Endothelial cell of umbilical vein (primary cell): ENCODE measurements around the gene SOX10. TPM values are rescaled to one million over a fixed set of nuclear protein-coding genes. Genes with fewer than 3 reads are reported as not detected.

Experiments
- BruUV-seq: library from RNA; stranded (reverse); fragments of 400-500 nt; replicated peaks from 2 replicates; lab custom pipeline; 2021; lab: Mats Ljungman, UMichigan
- CTCF ChIA-PET: fragments of 300-600, 350-600 bp; sonication (Branson Sonifier 250); formaldehyde crosslinking; loops from one replicate; lab custom pipeline; 2021; ENCODE audit warnings: antibody characterized with exemption, inconsistent platforms; lab: Charles Lee
- POLR2A ChIA-PET: fragments of 300-600, 350-600 bp; sonication (Branson Sonifier 250); formaldehyde crosslinking; loops from one replicate; lab custom pipeline; 2021; ENCODE audit warnings: antibody characterized with exemption, inconsistent platforms; lab: Charles Lee
- DNase-seq: peaks from one replicate; pipeline ENCODE4 v3.0.0-alpha.2; 2011; ENCODE audit warnings: low read depth, low spot score
- FAIRE-seq: peaks from 2 replicates; lab custom pipeline; 2011; peaks lifted over from hg19 to GRCh38; lab: Jason Lieb, UNC
- H2AFZ ChIP-seq: 2 replicates; pipeline ENCODE4 v1.6.0; 2012; ENCODE audit warnings: low read depth, low read length, control low read depth, inconsistent platforms
- H3K27ac ChIP-seq: 2 replicates; pipeline ENCODE4 v1.5.1; 2011; ENCODE audit warnings: low read depth, mild to moderate bottlenecking, control low read depth, low read length, moderate library complexity; ENCODE audit not compliant: insufficient read depth
- H3K27me3 ChIP-seq, 2 experiments: 2 replicates each; pipeline versions ENCODE4 v1.6.0 to v1.6.1; 2011; ENCODE audit warnings: low read length in 2 of 2, mixed read lengths in 1 of 2; ENCODE audit not compliant: control insufficient read depth in 2 of 2, insufficient read depth in 2 of 2
- H3K36me3 ChIP-seq, 2 experiments: 2 replicates in 1 of 2; 3 replicates in 1 of 2; pipeline ENCODE4 v1.5.1; 2011; ENCODE audit warnings: low read length in 2 of 2, mild to moderate bottlenecking in 1 of 2, moderate library complexity in 1 of 2; ENCODE audit not compliant: control insufficient read depth in 2 of 2, insufficient read depth in 2 of 2; ENCODE audit errors: extremely low read depth in 1 of 2
- H3K4me1 ChIP-seq: 3 replicates; pipeline ENCODE4 v1.5.1; 2011; ENCODE audit warnings: mild to moderate bottlenecking, low read length; ENCODE audit not compliant: control insufficient read depth, insufficient read depth; ENCODE audit errors: extremely low read depth
- H3K4me2 ChIP-seq: 2 replicates; pipeline ENCODE4 v1.6.1; 2011; ENCODE audit warnings: low read length, control low read depth, mixed read lengths; ENCODE audit not compliant: insufficient read depth
- H3K4me3 ChIP-seq, 3 experiments: fragments of 200-600 bp in 1 of 3; sonication (generic), shearing (Covaris generic) in 1 of 3; replicated peaks in 1 of 3; 2 replicates each; pipeline ENCODE4 v1.5.1; 2011 to 2016; ENCODE audit warnings: control low read depth in 3 of 3, low read length in 3 of 3, mild to moderate bottlenecking in 2 of 3, inconsistent platforms in 1 of 3, low read depth in 1 of 3, moderate library complexity in 1 of 3; ENCODE audit not compliant: insufficient read depth in 1 of 3
- H3K79me2 ChIP-seq: 2 replicates; pipeline ENCODE4 v1.6.0; 2012; ENCODE audit warnings: low read length, inconsistent platforms; ENCODE audit not compliant: control insufficient read depth, insufficient read depth
- H3K9ac ChIP-seq: replicated peaks from 2 replicates; pipeline ENCODE3; 2011; ENCODE audit warnings: low read length, control low read depth; ENCODE audit not compliant: insufficient read depth; ENCODE audit errors: extremely low read depth
- H3K9me1 ChIP-seq: replicated peaks from 3 replicates; pipeline ENCODE4 v1.6.0; 2011; ENCODE audit warnings: mild to moderate bottlenecking, low read length; ENCODE audit not compliant: control insufficient read depth, insufficient read depth; ENCODE audit errors: extremely low read depth
- H3K9me3 ChIP-seq: replicated peaks from 2 replicates; pipeline ENCODE4 v1.5.1; 2012; ENCODE audit warnings: low read length, inconsistent platforms; ENCODE audit not compliant: control insufficient read depth, insufficient read depth
- H4K20me1 ChIP-seq: replicated peaks from 2 replicates; pipeline ENCODE3; 2011; ENCODE audit warnings: mild to moderate bottlenecking, low read length; ENCODE audit not compliant: control insufficient read depth, insufficient read depth; ENCODE audit errors: extremely low read depth
- CTCF ChIP-seq, 2 donors: IDR thresholded peaks; 1 replicate in 1 of 2; 2 replicates in 1 of 2; pipeline ENCODE4 v1.5.1; 2011; ENCODE audit warnings: low read length in 2 of 2, mild to moderate bottlenecking in 2 of 2, moderate library complexity in 2 of 2, control low read depth in 1 of 2, inconsistent platforms in 1 of 2, low read depth in 1 of 2; ENCODE audit not compliant: insufficient read depth in 1 of 2; ENCODE audit errors: extremely low read depth in 1 of 2
- EZH2 ChIP-seq: IDR thresholded peaks from 2 replicates; pipeline ENCODE4 v1.6.1; 2012; ENCODE audit warnings: borderline replicate concordance, low read depth, mild to moderate bottlenecking, moderate library complexity, low read length, inconsistent platforms; ENCODE audit not compliant: severe bottlenecking
- FOS ChIP-seq: IDR thresholded peaks from 2 replicates; pipeline ENCODE4 v1.6.1; 2011; ENCODE audit warnings: mild to moderate bottlenecking, low read length, moderate library complexity, borderline replicate concordance; ENCODE audit not compliant: insufficient read depth
- GATA2 ChIP-seq: IDR thresholded peaks from 2 replicates; pipeline ENCODE4 v1.7.0; 2011; ENCODE audit warnings: low read depth, mild to moderate bottlenecking, moderate library complexity, mixed read lengths, low read length; ENCODE audit not compliant: insufficient read length, insufficient read depth
- JUN ChIP-seq: IDR thresholded peaks from 2 replicates; pipeline ENCODE4 v1.6.1; 2011; ENCODE audit warnings: borderline replicate concordance, low read depth; ENCODE audit not compliant: insufficient read length, insufficient read depth
- MAX ChIP-seq: IDR thresholded peaks from 2 replicates; pipeline ENCODE4 v1.6.1; 2011; ENCODE audit not compliant: insufficient read depth, insufficient read length
- MYC ChIP-seq: IDR thresholded peaks from one replicate; pipeline ENCODE4 v1.6.1; 2011; ENCODE audit warnings: mild to moderate bottlenecking, low read depth, low read length
- POLR2A ChIP-seq: IDR thresholded peaks from 2 replicates; pipeline ENCODE4 v1.6.1; 2012; ENCODE audit warnings: low read depth, mild to moderate bottlenecking, control low read depth, low read length
- POLR2AphosphoS5 ChIP-seq: IDR thresholded peaks from 2 replicates; pipeline ENCODE4 v1.6.1; 2012; ENCODE audit warnings: low read depth, mild to moderate bottlenecking, control low read depth, low read length, moderate library complexity; ENCODE audit not compliant: insufficient read depth
- dilution Hi-C: fragments of 300-500 bp; cut with MboI; formaldehyde crosslinking; loops from one replicate; pipeline ENCODE4 v1.15.0; 2019; ENCODE audit warnings: low sequenced_read_pairs; ENCODE audit not compliant: extremely low pct_ligation_motif_present
- intact Hi-C: fragments of 100-400 bp; cut with micrococcal nuclease; formaldehyde crosslinking; loops from one replicate; pipeline ENCODE4 v1.10.0; 2022
- polyA plus RNA-seq, 4 experiments: library from polyadenylated mRNA; depleted of rRNA in 3 of 4; stranded (reverse) in 3 of 4; unstranded in 1 of 4; fragments of >200 nt; gene quantifications; 2 replicates each; pipeline versions ENCODE4 v1.2.1 to v1.2.3, GENCODE V29; 2011 to 2012; ENCODE audit warnings: missing spikeins in 1 of 4
- total RNA-seq: library from RNA; stranded (reverse); gene quantifications from 2 replicates; pipeline ENCODE4 v1.2.3, GENCODE V29; 2021

The SOX10 gene
- total and polyA plus RNA-seq, 2 donors (not counting 3 experiments of a cell fraction or from before 2014, with no cell fraction given): not detected

- POLR2A ChIA-PET: no interaction called here
- no peak for DNase-seq
- H3K4me3 ChIP-seq: no peak overlapping the region
- CTCF ChIA-PET: interaction anchor here (1.1 kb wide), 1 partner anchor 25 kb away, joined by 3 read pairs; no protein-coding TSS in a partner anchor
- intact Hi-C loops: no loop called here
- no peak overlapping the region for H3K27ac ChIP-seq
- no peaks in the 10 kb centered on the region for H3K9me3 ChIP-seq
- H3K36me3 ChIP-seq: no peaks in the 10 kb centered on the region
- BruUV-seq: no TSS peak
- FAIRE-seq: no peak
- H3K4me2 ChIP-seq: no peak overlapping the region
- dilution Hi-C loops: no loop called here
- no peaks in the 10 kb centered on the region for H3K4me1 ChIP-seq
- H3K9ac ChIP-seq: no peak overlapping the region
- no peaks in the 10 kb centered on the region for H4K20me1 ChIP-seq
- TF ChIP-seq POLR2AphosphoS5 (no peak), JUN (no peak), GATA2 (no peak), EZH2 (no peak), MYC (no peak), MAX (no peak), POLR2A (no peak), CTCF (IDR thresholded peaks at IDR 0.05; ENCODE audit: extremely low read depth in 1 of 2, insufficient read depth in 1 of 2, low read depth in 1 of 2, low read length in 2 of 2) (no peak), FOS (no peak)
- H3K27me3 ChIP-seq: no peaks in the 10 kb centered on the region
- no peaks in the 10 kb centered on the region for H3K9me1 ChIP-seq
- H3K79me2 ChIP-seq: no peaks in the 10 kb centered on the region
- H2AFZ ChIP-seq: no peak overlapping the region
Measured at GRCh38 chr22:37989146-37990045, 5.0 kb upstream of the SOX10 start.
